GM19328 (cell line): ENCODE data around the gene VRK3.
"Not testable (repeated sequence)": the region's sequence is repeated elsewhere in the genome, so short reads cannot be mapped to it uniquely, and the experiment has no call there.

Source experiments
- ATAC-seq: cut with Tn5 transposase; IDR thresholded peaks from one replicate; pipeline ENCODE4 v1.9.1; 2021; ENCODE audit warnings: mild to moderate bottlenecking, moderate library complexity; ENCODE audit not compliant: unreplicated experiment

Gene VRK3, protein sequence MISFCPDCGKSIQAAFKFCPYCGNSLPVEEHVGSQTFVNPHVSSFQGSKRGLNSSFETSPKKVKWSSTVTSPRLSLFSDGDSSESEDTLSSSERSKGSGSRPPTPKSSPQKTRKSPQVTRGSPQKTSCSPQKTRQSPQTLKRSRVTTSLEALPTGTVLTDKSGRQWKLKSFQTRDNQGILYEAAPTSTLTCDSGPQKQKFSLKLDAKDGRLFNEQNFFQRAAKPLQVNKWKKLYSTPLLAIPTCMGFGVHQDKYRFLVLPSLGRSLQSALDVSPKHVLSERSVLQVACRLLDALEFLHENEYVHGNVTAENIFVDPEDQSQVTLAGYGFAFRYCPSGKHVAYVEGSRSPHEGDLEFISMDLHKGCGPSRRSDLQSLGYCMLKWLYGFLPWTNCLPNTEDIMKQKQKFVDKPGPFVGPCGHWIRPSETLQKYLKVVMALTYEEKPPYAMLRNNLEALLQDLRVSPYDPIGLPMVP

DNA sequence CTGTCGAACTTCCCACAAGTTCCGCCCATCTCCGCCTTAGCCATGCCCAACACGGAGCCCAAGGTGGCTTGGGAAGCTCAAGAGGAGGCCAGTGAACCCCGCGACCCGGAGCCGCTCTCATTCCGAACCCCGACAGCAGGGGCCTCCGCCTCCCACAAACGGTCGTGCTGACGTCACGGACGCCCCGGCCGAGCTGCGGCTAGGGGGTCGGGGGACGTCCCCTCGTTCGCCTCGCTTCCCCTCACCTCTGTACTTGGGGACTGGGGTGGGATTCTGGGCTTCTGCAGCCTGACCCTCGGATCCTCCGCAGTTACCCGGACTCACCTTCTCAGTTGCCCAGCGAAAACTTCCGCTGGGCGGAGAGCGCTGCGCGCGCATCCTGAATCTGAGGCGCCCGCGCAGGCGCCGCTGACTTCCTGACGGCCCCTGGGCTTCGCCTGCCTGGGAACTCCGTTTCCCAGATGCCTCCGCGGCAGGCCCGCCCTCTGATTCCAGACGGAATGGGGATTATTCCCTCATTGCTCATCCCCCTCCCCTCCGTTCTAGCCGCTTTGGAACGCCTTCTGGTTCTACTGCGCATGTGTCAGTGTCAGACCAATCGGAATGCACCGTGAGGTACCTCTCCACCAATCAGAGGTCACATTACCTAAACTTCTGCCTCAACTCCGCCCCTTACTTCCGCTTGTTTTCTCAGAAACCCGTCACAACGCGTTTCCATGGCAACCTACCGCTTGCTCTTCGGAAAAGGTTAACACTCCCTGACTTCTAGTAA lies at the start of gene VRK3:
Gene VRK3 (minus strand): TSS at position 351 of the 772 bp plus-strand sequence. CDS start 9,210 bp downstream, outside the sequence.
- ATAC-seq = peak; percentile 79

DNA sequence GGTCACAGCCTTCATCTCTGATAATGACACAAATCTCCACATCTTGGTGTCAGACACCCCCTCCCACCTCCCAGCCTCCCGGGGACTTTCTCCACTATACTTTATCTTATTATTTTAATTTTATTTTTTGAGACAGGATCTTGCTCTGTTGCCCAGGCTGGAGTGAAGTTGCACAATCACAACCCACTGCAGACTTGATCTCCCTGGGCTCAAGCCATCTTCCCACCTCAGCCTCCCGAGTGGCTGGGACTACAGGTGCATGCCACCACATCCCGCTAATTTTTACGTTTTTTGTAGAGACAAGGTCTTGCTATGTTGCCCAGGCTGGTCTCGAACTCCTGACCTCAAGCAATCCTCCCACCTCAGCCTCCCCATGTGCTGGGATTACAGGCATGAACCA lies 43.2 kb upstream of the VRK3 start:
- ATAC-seq = not testable (repeated sequence)

DNA sequence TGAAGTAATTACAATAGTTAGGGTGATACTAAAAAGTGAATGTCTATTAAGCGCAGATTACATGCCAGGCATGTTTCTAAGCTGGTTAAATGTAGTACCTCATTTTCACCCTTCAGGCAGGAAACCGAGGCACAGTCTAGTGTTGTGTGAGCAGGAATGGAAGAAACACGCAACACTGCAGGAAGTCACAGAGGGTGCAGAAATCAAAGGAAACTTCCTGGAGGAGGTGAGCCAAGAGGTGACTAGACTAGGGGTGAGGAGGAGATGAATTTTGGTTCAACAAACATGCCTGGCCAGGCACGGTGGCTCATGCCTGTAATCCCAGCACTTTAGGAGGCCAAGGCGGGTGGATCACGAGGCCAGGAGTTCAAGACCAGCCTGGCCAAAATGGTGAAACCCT lies 42.4 kb upstream of the VRK3 start:
- no peak for ATAC-seq

DNA sequence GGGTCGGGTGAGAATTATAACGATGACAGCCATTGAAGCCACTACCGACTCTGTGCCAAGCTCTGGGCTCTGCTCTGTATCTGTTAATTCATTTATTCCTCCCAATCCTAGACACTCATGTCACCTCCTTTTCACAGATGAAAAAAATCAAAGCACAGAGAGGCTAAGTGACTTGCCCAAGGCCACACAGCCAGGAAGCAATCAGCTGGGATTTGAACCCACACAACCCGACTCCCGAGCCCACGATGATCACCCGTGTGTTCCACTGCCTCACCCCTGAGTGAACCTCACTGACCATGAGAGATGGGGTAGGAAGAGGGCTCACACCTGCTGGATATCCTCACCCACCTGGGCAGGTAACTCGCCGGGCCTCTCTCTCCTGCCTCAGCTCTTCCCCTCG lies 40.8 kb upstream of the VRK3 start:
- no peak for ATAC-seq

DNA sequence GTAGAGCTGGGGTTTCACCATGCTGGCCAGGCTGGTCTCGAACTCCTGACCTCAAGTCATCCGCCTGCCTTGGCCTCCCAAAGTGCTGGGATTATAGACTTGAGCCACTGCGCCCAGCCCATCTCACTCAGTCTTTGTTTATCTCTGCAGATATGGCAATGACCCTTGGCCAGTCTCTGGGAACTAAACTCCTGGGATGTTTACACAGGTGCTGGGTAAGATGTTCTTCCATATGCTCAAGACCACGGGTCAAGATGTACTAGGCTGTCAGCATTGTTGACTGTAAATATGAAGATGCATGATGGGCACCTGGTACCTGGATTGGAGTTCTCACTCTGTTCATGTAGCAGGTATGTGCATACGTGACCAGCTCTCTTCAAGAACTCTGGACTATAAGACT lies 36.5 kb upstream of the VRK3 start:
- ATAC-seq = no peak

- ATAC-seq = no peak
Measured at GRCh38 chr19:50060107-50060506, 34.9 kb upstream of the VRK3 start.

GRCh38 chr19:50059045-50059444 lies 33.9 kb upstream of the VRK3 start:
- no peak for ATAC-seq

DNA sequence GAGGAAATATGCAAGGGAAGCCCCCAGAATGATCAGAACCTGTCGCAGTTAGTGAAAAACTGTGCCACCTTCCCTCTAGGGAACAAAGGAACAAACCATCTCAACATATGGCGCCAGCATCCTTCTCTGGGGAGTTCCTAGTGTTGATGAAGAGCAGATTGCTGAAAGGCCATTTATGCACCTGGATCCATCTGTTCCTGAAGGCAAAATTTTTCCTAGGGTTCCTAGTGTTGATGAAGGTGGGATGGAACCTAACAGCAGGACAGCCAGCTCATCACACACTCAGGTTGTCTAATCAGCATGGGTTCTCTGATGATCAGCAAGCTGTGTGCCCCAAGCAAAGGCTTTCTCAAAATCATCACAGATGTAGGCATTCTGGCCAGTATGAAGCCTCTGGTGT lies 33.3 kb upstream of the VRK3 start:
- ATAC-seq = no peak

DNA sequence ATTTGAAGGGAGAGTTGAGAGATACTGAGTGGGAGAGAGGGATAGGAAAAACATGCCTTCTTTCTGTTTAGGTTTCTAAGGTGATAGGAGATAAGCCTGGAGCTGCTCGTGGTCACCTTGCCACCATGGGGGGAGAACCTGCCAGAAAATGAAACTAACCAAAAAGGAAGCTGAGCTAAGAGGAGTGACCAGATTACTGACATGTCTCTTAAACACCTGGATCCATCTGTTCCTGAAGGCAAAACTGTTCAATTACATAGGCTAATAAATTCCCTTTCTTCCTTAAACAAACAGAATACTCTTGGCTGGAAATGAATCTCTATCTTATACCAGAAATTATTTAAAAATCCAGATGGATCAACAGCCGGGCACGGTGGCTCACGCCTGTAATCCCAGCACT lies 27.9 kb upstream of the VRK3 start:
- no peak for ATAC-seq

DNA sequence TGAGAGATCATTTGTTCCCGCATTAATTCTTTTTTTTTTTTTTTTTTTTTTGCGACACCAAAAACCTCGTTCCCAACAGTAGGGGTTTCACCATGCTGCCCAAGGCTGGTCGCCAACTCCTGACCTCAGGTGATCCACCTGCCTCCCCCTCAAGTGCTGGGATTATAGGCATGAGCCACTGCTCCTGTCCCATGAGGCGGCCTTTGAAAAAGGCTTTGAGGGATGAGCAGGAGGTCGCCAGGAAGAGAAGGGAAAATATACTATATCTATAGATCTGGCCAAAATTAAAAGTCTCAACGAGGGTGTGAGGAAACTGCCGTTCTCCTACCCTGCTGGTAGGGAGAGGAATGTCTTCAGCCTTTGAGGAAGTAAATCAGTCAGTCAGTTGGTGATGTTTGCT lies 26.8 kb upstream of the VRK3 start:
- ATAC-seq = no peak

DNA sequence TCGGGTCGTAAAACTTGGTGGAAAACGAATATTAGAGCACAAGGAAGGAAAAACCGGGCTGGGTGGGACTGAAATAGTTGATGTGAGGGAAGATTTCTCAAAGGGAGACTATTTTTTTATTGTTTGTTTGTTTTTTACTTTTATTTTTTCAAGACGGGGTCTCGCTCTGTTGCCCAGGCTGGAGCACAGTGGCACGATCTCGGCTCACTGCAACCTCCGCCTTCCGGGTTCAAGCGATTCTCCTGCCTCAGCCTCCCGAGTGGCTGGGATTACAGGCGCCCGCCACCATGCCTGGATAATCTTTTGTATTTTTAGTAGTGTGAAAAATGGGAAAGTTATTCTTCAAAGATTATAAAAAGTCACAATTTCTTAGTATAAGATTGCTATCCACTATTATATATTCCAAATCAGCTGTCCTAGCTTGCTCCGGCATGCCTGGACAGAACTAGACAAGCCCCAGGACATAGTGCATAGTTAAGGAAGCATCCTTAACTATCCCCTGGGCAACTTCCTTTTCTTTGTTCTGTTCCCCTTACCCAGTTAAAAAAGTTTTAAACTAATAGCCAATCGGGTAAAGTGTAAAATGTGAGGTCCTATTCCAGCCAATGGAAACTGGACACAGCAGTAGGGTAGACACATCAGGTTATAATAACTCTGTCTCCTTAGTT lies 26.2 kb upstream of the VRK3 start:
- ATAC-seq = not testable (repeated sequence)

DNA sequence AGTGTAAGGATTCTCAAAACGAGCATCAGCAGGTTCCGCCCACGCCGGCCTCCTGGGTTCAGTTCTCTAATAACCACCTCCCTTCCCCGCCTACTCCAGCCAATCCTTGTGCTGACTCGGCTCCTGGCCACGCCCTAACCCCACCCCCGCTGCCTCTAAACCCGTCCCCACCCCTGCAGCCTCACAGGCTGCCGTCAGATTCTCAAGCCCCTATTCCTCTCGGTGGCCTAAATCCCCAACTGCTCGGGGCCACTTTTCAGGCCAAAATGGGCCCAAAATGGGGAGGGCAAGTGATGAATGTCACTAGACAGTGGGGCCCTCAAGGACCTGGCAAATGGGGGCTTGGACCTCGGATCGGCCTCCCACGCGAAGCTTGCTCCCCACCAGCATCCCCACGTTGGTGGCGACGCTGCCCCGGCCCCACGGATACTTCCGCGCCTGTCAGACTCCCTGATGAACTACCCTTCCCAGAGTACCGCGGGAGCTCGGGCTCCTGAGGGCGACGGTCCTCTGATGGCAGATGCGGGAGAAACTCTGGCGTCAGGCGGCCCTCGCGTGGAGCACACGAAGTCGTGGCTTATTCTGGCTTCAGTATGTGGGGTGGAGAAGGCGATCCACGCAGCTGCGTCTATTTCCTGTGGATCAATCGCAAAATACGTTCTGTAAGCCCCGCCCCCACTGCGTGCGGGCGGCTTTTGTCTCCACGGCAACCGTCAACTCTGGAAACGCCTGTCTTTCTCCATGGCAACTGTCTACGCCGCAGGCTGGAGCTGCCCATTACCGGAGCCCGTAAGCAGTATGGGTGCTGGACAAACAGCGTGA lies 25.4 kb upstream of the VRK3 start:
- no peak for ATAC-seq

GRCh38 chr19:50047671-50048070 lies 22.5 kb upstream of the VRK3 start:
- no peak for ATAC-seq

DNA sequence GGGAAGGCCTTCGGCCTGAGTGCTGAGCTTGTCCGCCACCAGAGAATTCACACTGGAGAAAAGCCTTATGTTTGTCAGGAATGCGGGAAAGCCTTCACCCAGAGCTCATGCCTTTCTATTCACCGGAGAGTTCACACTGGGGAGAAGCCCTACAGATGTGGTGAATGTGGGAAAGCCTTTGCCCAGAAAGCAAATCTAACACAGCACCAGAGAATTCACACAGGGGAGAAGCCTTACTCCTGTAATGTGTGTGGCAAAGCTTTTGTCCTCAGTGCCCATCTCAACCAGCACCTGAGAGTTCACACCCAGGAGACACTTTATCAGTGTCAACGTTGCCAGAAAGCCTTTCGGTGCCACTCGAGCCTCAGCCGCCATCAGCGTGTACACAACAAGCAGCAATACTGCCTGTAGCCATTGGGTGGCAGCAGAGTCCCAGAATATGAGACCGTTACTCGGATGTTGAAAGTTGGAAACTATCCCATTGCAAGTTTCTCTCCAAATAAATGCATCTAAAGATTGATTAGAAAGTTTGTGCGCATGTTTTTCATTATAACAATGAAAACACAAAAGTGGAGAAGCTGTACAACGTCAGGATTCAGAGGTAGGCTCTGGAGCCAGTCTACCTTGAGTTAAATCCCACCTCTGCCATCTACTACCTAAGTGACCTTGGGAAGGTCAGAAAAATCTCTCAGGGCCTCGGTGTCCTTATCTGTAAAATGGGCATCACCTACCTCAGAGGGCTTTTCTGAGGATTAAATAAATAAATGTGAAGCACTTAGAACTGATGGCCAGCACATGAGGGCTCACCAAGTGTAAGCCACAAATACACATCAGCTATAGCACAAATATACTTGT lies 21.7 kb upstream of the VRK3 start:
- no peak for ATAC-seq

DNA sequence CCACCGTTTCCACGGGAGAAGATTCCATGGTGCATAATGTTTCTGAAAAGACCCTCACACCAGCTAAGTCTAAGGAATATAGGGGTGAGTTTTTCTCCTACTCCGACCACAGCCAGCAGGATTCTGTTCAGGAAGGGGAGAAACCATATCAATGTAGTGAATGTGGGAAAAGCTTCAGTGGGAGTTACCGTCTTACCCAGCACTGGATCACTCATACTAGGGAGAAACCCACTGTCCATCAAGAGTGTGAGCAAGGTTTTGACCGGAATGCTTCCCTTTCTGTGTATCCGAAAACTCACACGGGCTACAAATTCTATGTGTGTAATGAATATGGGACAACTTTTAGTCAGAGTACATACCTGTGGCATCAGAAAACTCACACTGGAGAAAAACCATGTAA lies 19.8 kb upstream of the VRK3 start:
- ATAC-seq = no peak

DNA sequence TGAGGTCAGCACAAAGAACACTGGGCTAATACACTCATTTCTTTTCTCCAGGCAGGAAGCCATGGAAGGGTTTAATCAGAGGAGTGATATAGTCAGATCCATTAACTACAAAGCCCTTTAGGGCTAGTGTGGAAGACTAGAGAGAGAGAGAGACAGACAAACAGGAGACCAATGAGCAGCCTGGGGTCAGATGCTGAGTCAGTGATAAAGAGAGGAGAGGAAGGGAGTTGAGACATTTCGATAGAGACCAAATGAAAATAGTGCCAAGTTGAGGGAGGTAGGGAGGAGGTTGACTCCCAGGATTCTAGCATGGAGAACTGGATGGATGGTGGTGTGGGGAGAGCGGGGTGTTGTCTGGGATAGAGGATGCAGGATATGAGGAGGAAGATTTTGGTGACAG lies 18.8 kb upstream of the VRK3 start:
- ATAC-seq = no peak

- ATAC-seq = no peak
Measured at GRCh38 chr19:50042363-50043024, 17.3 kb upstream of the VRK3 start.

GRCh38 chr19:50040967-50041366 lies 15.8 kb upstream of the VRK3 start:
- ATAC-seq = no peak

DNA sequence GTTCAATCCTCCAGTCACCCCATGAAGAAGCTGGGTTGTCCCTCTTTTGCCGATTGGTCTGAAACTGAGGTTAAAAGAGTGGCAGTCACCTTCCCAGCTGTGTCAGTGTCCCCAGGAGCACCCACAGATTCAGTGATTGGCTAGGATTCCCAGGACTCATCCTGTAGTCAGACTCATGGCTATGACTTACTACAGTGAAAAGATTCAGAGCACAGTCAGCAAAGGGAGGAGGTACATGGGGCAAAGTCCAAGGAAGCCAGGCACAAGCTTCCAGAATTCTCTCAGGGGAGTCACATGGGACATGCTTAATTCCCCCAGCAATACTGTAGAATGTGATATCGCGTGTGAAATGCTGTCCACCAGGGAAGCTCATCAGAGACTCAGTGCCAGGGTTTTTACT lies 14.8 kb upstream of the VRK3 start:
- no peak for ATAC-seq
